IPS DF 19.7 (cell line): ENCODE results near the gene MSANTD4.
"Not testable (repeated sequence)": the region's sequence is repeated elsewhere in the genome, so short reads cannot be mapped to it uniquely, and the experiment has no call there.

Source experiments
- DNase-seq: peaks from one replicate; pipeline ENCODE4 v3.0.0-alpha.2; 2013; ENCODE audit warnings: low read depth, low spot score

MSANTD4 gene

GRCh38 chr11:106014035-106014434 is 8.0 kb downstream of the MSANTD4 start:
- no peak for DNase-seq

GRCh38 chr11:106012744-106013143 is 9.3 kb downstream of the MSANTD4 start:
- no peak for DNase-seq

GRCh38 chr11:106011481-106011880 is 10.6 kb downstream of the MSANTD4 start:
- DNase-seq = no peak

GRCh38 chr11:106003094-106003493 is 18.9 kb downstream of the MSANTD4 start:
- DNase-seq = not testable (repeated sequence)

- DNase-seq = no peak
Measured at GRCh38 chr11:106001304-106002012, 20.6 kb downstream of the MSANTD4 start.

GRCh38 chr11:105991888-105992287 is 30.2 kb downstream of the MSANTD4 start:
- DNase-seq = no peak

- no peak for DNase-seq
Measured at GRCh38 chr11:105989124-105989523, 32.9 kb downstream of the MSANTD4 start.

- DNase-seq = no peak
Measured at GRCh38 chr11:105988197-105988596, 33.8 kb downstream of the MSANTD4 start.

GRCh38 chr11:105986554-105986953 is 35.5 kb downstream of the MSANTD4 start:
- DNase-seq = no peak

GRCh38 chr11:105979997-105980703 is 41.9 kb downstream of the MSANTD4 start:
- no peak for DNase-seq

GRCh38 chr11:105975128-105975527 is 46.9 kb downstream of the MSANTD4 start:
- DNase-seq = no peak

GRCh38 chr11:105969756-105970155 is 52.3 kb downstream of the MSANTD4 start:
- DNase-seq = no peak

- no peak for DNase-seq
Measured at GRCh38 chr11:105968021-105968697, 53.9 kb downstream of the MSANTD4 start.

GRCh38 chr11:105960252-105961245 is 61.5 kb downstream of the MSANTD4 start:
- peak; percentile 57 for DNase-seq
